Ishikawa (cell line): ENCODE measurements around the gene DMBX1.

Source experiments
- CEBPB ChIP-seq: IDR thresholded peaks from 2 replicates; pipeline ENCODE4 v1.6.1; 2012
- EGR1 ChIP-seq: IDR thresholded peaks from 2 replicates; pipeline ENCODE4 v1.6.1; 2012
- EP300 ChIP-seq: IDR thresholded peaks from 2 replicates; pipeline ENCODE4 v1.6.1; 2012; ENCODE audit warnings: borderline replicate concordance
- RAD21 ChIP-seq: IDR thresholded peaks from 2 replicates; pipeline ENCODE4 v1.6.1; 2012; ENCODE audit warnings: low read depth
- TCF12 ChIP-seq: IDR thresholded peaks from 2 replicates; pipeline ENCODE4 v1.6.1; 2012; ENCODE audit warnings: low read depth
- YY1 ChIP-seq: IDR thresholded peaks from 2 replicates; pipeline ENCODE4 v1.6.1; 2012; ENCODE audit warnings: low read depth
- TF ChIP-seq, protein P1 (sequence below): IDR thresholded peaks from 2 replicates; pipeline ENCODE4 v1.6.1; 2012; ENCODE audit warnings: low read depth, mild to moderate bottlenecking
- TF ChIP-seq, protein P2 (sequence below): IDR thresholded peaks from 2 replicates; pipeline ENCODE4 v1.6.1; 2012

DNA sequence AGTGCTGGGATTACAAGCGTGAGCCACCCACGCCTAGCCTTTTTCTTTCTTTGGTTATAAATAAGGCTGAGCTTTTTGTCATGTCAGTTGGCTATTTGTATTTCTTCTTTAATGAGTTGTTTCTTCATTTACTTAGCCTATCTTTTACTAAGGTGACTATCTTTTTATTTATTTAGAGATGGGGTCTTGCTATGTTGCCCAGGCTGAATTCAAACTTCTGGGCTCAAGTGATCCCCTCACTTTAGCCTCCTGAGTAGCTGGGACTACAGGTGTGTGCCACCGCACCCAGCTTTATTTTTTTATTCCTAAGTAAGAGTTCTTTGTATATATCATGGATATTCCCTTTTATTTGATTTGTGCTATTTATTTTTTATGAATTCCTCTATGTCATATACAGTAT lies 11.9 kb downstream of the DMBX1 start:
- no peak for TF ChIP-seq EP300
- no peak for TF ChIP-seq CEBPB
- TF ChIP-seq RAD21, result no peak
- TF ChIP-seq YY1, result no peak
- no peak for TF ChIP-seq TCF12
- no peak for TF ChIP-seq EGR1
- TF ChIP-seq, protein P1, sequence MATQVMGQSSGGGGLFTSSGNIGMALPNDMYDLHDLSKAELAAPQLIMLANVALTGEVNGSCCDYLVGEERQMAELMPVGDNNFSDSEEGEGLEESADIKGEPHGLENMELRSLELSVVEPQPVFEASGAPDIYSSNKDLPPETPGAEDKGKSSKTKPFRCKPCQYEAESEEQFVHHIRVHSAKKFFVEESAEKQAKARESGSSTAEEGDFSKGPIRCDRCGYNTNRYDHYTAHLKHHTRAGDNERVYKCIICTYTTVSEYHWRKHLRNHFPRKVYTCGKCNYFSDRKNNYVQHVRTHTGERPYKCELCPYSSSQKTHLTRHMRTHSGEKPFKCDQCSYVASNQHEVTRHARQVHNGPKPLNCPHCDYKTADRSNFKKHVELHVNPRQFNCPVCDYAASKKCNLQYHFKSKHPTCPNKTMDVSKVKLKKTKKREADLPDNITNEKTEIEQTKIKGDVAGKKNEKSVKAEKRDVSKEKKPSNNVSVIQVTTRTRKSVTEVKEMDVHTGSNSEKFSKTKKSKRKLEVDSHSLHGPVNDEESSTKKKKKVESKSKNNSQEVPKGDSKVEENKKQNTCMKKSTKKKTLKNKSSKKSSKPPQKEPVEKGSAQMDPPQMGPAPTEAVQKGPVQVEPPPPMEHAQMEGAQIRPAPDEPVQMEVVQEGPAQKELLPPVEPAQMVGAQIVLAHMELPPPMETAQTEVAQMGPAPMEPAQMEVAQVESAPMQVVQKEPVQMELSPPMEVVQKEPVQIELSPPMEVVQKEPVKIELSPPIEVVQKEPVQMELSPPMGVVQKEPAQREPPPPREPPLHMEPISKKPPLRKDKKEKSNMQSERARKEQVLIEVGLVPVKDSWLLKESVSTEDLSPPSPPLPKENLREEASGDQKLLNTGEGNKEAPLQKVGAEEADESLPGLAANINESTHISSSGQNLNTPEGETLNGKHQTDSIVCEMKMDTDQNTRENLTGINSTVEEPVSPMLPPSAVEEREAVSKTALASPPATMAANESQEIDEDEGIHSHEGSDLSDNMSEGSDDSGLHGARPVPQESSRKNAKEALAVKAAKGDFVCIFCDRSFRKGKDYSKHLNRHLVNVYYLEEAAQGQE, result no peak
- TF ChIP-seq, protein P2, sequence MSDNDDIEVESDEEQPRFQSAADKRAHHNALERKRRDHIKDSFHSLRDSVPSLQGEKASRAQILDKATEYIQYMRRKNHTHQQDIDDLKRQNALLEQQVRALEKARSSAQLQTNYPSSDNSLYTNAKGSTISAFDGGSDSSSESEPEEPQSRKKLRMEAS, result no peak
